ENCODE data around the gene SLC34A3. TPM values are rescaled to one million over a fixed set of nuclear protein-coding genes. Genes with fewer than 3 reads are reported as not detected.

Gene SLC34A3
- total and polyA plus RNA-seq, 12 donors, result not detected

- Histone ChIP-seq H3K9me3 (peaks cover 0 to 4% (median 0%) of the 10 kb centered on the region in 11 donors), H3K27ac (no peak overlapping the region), H3K36me3 (peaks cover 0 to 50% (median 3%) of the 10 kb centered on the region in 9 donors), H3K27me3 (no peaks in the 10 kb centered on the region), H3K4me3 (peak overlapping the region in 2 of 10 donors; percentile 8 to 10), H3K4me1 (peaks cover 13 to 61% (median 31%) of the 10 kb centered on the region in 9 donors)
- intact Hi-C loops (cut with DNase I), result no loop called here
- ATAC-seq (no peak), DNase-seq (no peak)
- WGBS, 2 donors, result 63 to 71% methylated on average over 33 to 39 of the region's 39 CpGs
- no peak for TF ChIP-seq CTCF (IDR thresholded peaks at IDR 0.05)
These were observed 50.8 kb downstream of the SLC34A3 start for GRCh38 chr9:137281345-137282116.

Other genes starting within 250 kb of the SLC34A3 start
Only the 30 nearest of the 31 such genes appear.
- gene PAXX, start 238.5 kb upstream of the SLC34A3 start, total RNA-seq, result 10 to 100 TPM; 12.7 to 29.5 (median 16.1) TPM
- 100 to 1,000 TPM in 1 of 2 donors, 10 to 100 TPM in 1; 51.7 to 131 TPM for gene PAXX, start 238.5 kb upstream of the SLC34A3 start, polyA plus RNA-seq
- gene CLIC3, start 234.3 kb upstream of the SLC34A3 start, total RNA-seq, result 10 to 100 TPM in 1 of 10 donors, 1 to 10 TPM in 8, under 1 TPM in 1; 0.46 to 11.5 (median 3.0) TPM
- gene CLIC3, start 234.3 kb upstream of the SLC34A3 start, polyA plus RNA-seq, result 10 to 100 TPM in 1 of 2 donors, 1 to 10 TPM in 1; 9.5 to 21.4 TPM
- 10 to 100 TPM; 23.6 to 42.6 (median 28.1) TPM for gene ABCA2, start 202.7 kb upstream of the SLC34A3 start, total RNA-seq
- gene ABCA2, start 202.7 kb upstream of the SLC34A3 start, polyA plus RNA-seq, result 10 to 100 TPM; 16.0 to 46.7 TPM
- gene FUT7, start 198.8 kb upstream of the SLC34A3 start, total RNA-seq, result under 1 TPM in 5 of 10 donors, not detected in 5; 0.13 to 0.30 (median 0.15) TPM
- under 1 TPM; 0.07 to 0.15 TPM for gene FUT7, start 198.8 kb upstream of the SLC34A3 start, polyA plus RNA-seq
- gene NPDC1, start 184.7 kb upstream of the SLC34A3 start, total RNA-seq, result 10 to 100 TPM; 29.1 to 74.3 (median 52.6) TPM
- 100 to 1,000 TPM in 1 of 2 donors, 10 to 100 TPM in 1; 74.2 to 153 TPM for gene NPDC1, start 184.7 kb upstream of the SLC34A3 start, polyA plus RNA-seq
- 1 to 10 TPM in 8 of 10 donors, under 1 TPM in 2; 0.32 to 2.5 (median 1.6) TPM for gene ENTPD2, start 176.8 kb upstream of the SLC34A3 start, total RNA-seq
- 1 to 10 TPM in 1 of 2 donors, under 1 TPM in 1; 0.96 to 3.3 TPM for gene ENTPD2, start 176.8 kb upstream of the SLC34A3 start, polyA plus RNA-seq
- 1 to 10 TPM in 1 of 10 donors, under 1 TPM in 8, not detected in 1; 0.06 to 1.1 (median 0.11) TPM for gene SAPCD2, start 160.3 kb upstream of the SLC34A3 start, total RNA-seq
- gene SAPCD2, start 160.3 kb upstream of the SLC34A3 start, polyA plus RNA-seq, result under 1 TPM; 0.15 to 0.23 TPM
- 10 to 100 TPM in 4 of 10 donors, 1 to 10 TPM in 6; 6.0 to 16.5 (median 8.5) TPM for gene UAP1L1, start 153.4 kb upstream of the SLC34A3 start, total RNA-seq
- 10 to 100 TPM in 1 of 2 donors, 1 to 10 TPM in 1; 3.4 to 24.3 TPM for gene UAP1L1, start 153.4 kb upstream of the SLC34A3 start, polyA plus RNA-seq
- 10 to 100 TPM; 16.9 to 27.7 (median 20.9) TPM for gene MAN1B1, start 143.9 kb upstream of the SLC34A3 start, total RNA-seq
- gene MAN1B1, start 143.9 kb upstream of the SLC34A3 start, polyA plus RNA-seq, result 10 to 100 TPM; 25.5 to 71.4 TPM
- gene DPP7, start 116.2 kb upstream of the SLC34A3 start, total RNA-seq, result 100 to 1,000 TPM in 7 of 10 donors, 10 to 100 TPM in 3; 91.4 to 167 (median 118) TPM
- 100 to 1,000 TPM; 152 to 677 TPM for gene DPP7, start 116.2 kb upstream of the SLC34A3 start, polyA plus RNA-seq
- gene GRIN1, start 91.7 kb upstream of the SLC34A3 start, total RNA-seq, result not detected
- not detected for gene GRIN1, start 91.7 kb upstream of the SLC34A3 start, polyA plus RNA-seq
- gene LRRC26, start 60.9 kb upstream of the SLC34A3 start, total RNA-seq, result not detected
- gene LRRC26, start 60.9 kb upstream of the SLC34A3 start, polyA plus RNA-seq, result not detected
- gene TMEM210, start 58.8 kb upstream of the SLC34A3 start, total RNA-seq, result not detected
- gene TMEM210, start 58.8 kb upstream of the SLC34A3 start, polyA plus RNA-seq, result not detected
- 10 to 100 TPM; 24.6 to 44.8 (median 27.7) TPM for gene ANAPC2, start 42.3 kb upstream of the SLC34A3 start, total RNA-seq
- gene ANAPC2, start 42.3 kb upstream of the SLC34A3 start, polyA plus RNA-seq, result 10 to 100 TPM; 23.7 to 69.6 TPM
- 10 to 100 TPM; 47.3 to 73.5 (median 56.7) TPM for gene SSNA1, start 42.2 kb upstream of the SLC34A3 start, total RNA-seq
- 100 to 1,000 TPM; 146 to 168 TPM for gene SSNA1, start 42.2 kb upstream of the SLC34A3 start, polyA plus RNA-seq
- 10 to 100 TPM; 10.2 to 31.5 (median 21.7) TPM for gene TPRN, start 30.2 kb upstream of the SLC34A3 start, total RNA-seq
- 10 to 100 TPM; 12.0 to 14.5 TPM for gene TPRN, start 30.2 kb upstream of the SLC34A3 start, polyA plus RNA-seq
- 10 to 100 TPM; 36.4 to 46.2 (median 41.7) TPM for gene TMEM203, start 25.3 kb upstream of the SLC34A3 start, total RNA-seq
- 10 to 100 TPM; 39.4 to 51.2 TPM for gene TMEM203, start 25.3 kb upstream of the SLC34A3 start, polyA plus RNA-seq
- 10 to 100 TPM in 1 of 10 donors, 1 to 10 TPM in 9; 4.6 to 10.1 (median 5.4) TPM for gene NDOR1, start 25.2 kb upstream of the SLC34A3 start, total RNA-seq
- gene NDOR1, start 25.2 kb upstream of the SLC34A3 start, polyA plus RNA-seq, result 10 to 100 TPM in 1 of 2 donors, 1 to 10 TPM in 1; 6.5 to 10.6 TPM
- gene RNF208, start 8.7 kb upstream of the SLC34A3 start, total RNA-seq, result 10 to 100 TPM; 20.7 to 34.5 (median 24.1) TPM
- 10 to 100 TPM; 14.2 to 83.8 TPM for gene RNF208, start 8.7 kb upstream of the SLC34A3 start, polyA plus RNA-seq
- under 1 TPM in 6 of 10 donors, not detected in 4; 0.21 to 0.71 (median 0.37) TPM for gene CYSRT1, start 5.7 kb upstream of the SLC34A3 start, total RNA-seq
- gene CYSRT1, start 5.7 kb upstream of the SLC34A3 start, polyA plus RNA-seq, result under 1 TPM; 0.19 to 0.59 TPM
- under 1 TPM in 1 of 10 donors, not detected in 9; 0.14 TPM for gene RNF224, start 3.4 kb upstream of the SLC34A3 start, total RNA-seq
- gene RNF224, start 3.4 kb upstream of the SLC34A3 start, polyA plus RNA-seq, result not detected
- 100 to 1,000 TPM; 211 to 495 (median 330) TPM for gene TUBB4B, start 10.4 kb downstream of the SLC34A3 start, total RNA-seq
- gene TUBB4B, start 10.4 kb downstream of the SLC34A3 start, polyA plus RNA-seq, result 100 to 1,000 TPM; 522 to 992 TPM
- gene STPG3, start 20.4 kb downstream of the SLC34A3 start, total RNA-seq, result under 1 TPM in 3 of 10 donors, not detected in 7; 0.24 to 0.32 (median 0.32) TPM
- under 1 TPM in 1 of 2 donors, not detected in 1; 0.44 TPM for gene STPG3, start 20.4 kb downstream of the SLC34A3 start, polyA plus RNA-seq
- gene NELFB, start 24.4 kb downstream of the SLC34A3 start, total RNA-seq, result 10 to 100 TPM; 31.6 to 47.1 (median 39.2) TPM
- 10 to 100 TPM; 31.5 to 52.9 TPM for gene NELFB, start 24.4 kb downstream of the SLC34A3 start, polyA plus RNA-seq
- gene TOR4A, start 46.8 kb downstream of the SLC34A3 start, total RNA-seq, result 10 to 100 TPM; 15.2 to 21.5 (median 16.8) TPM
- gene TOR4A, start 46.8 kb downstream of the SLC34A3 start, polyA plus RNA-seq, result 10 to 100 TPM in 1 of 2 donors, 1 to 10 TPM in 1; 4.7 to 11.5 TPM
- 10 to 100 TPM in 7 of 10 donors, 1 to 10 TPM in 3; 2.6 to 20.8 (median 11.7) TPM for gene NRARP, start 71.4 kb downstream of the SLC34A3 start, total RNA-seq
- gene NRARP, start 71.4 kb downstream of the SLC34A3 start, polyA plus RNA-seq, result 1 to 10 TPM; 2.0 to 5.4 TPM
- 10 to 100 TPM in 3 of 10 donors, 1 to 10 TPM in 7; 7.8 to 14.0 (median 9.2) TPM for gene EXD3, start 192.3 kb downstream of the SLC34A3 start, total RNA-seq
- 10 to 100 TPM in 1 of 2 donors, 1 to 10 TPM in 1; 5.8 to 33.0 TPM for gene EXD3, start 192.3 kb downstream of the SLC34A3 start, polyA plus RNA-seq
- gene NOXA1, start 192.5 kb downstream of the SLC34A3 start, total RNA-seq, result 1 to 10 TPM; 2.5 to 5.3 (median 3.0) TPM
- gene NOXA1, start 192.5 kb downstream of the SLC34A3 start, polyA plus RNA-seq, result 10 to 100 TPM in 1 of 2 donors, under 1 TPM in 1; 0.62 to 10.6 TPM
- gene ENTPD8, start 210.5 kb downstream of the SLC34A3 start, total RNA-seq, result not detected
- under 1 TPM; 0.03 to 0.15 TPM for gene ENTPD8, start 210.5 kb downstream of the SLC34A3 start, polyA plus RNA-seq
- 10 to 100 TPM in 4 of 10 donors, 1 to 10 TPM in 6; 5.3 to 17.0 (median 9.0) TPM for gene NSMF, start 228.4 kb downstream of the SLC34A3 start, total RNA-seq
- gene NSMF, start 228.4 kb downstream of the SLC34A3 start, polyA plus RNA-seq, result 10 to 100 TPM; 18.3 to 29.3 TPM

Data from heart right ventricle (tissue), 16 donors.